H1 (cell line): Measurements from ENCODE around the gene HID1. TPM values are rescaled to one million over a fixed set of nuclear protein-coding genes. Genes with fewer than 3 reads are reported as not detected.

Experiments
- CTCF ChIA-PET: fragments of 300-600 bp; sonication (Branson Sonifier 250); formaldehyde crosslinking; loops from one replicate; lab custom pipeline; 2021; ENCODE audit not compliant: partially characterized antibody; lab: Charles Lee
- POLR2A ChIA-PET: fragments of 300-600 bp; sonication (Branson Sonifier 250); formaldehyde crosslinking; loops from one replicate; lab custom pipeline; 2021; ENCODE audit warnings: inconsistent platforms; ENCODE audit not compliant: partially characterized antibody; lab: Charles Lee
- DNase-seq, 2 experiments: peaks; one replicate each; pipeline versions ENCODE4 v3.0.0 to v3.0.0-alpha.2; 2010 to 2022; ENCODE audit warnings: low spot score in 2 of 2, low read depth in 1 of 2, mixed read lengths in 1 of 2
- FAIRE-seq: peaks from 2 replicates; lab custom pipeline; 2011; peaks lifted over from hg19 to GRCh38; lab: Jason Lieb, UNC
- H2AFZ ChIP-seq: 2 replicates; pipeline ENCODE4 v1.8.1; 2012; ENCODE audit warnings: low read length, inconsistent platforms
- H2AK5ac ChIP-seq: 2 replicates; pipeline ENCODE4 v1.6.1; 2013; ENCODE audit warnings: low read depth, low read length
- H2BK120ac ChIP-seq: replicated peaks from 2 replicates; pipeline ENCODE3; 2013; ENCODE audit warnings: low read depth, low read length, inconsistent platforms
- H2BK12ac ChIP-seq: 2 replicates; pipeline ENCODE4 v1.6.1; 2013; ENCODE audit warnings: low read depth, low read length
- H2BK15ac ChIP-seq: 2 replicates; pipeline ENCODE4 v1.6.1; 2013; ENCODE audit warnings: low read length
- H2BK20ac ChIP-seq: 2 replicates; pipeline ENCODE4 v1.6.1; 2013; ENCODE audit warnings: low read length
- H2BK5ac ChIP-seq: 2 replicates; pipeline ENCODE4 v1.6.1; 2013; ENCODE audit warnings: low read depth, low read length
- H3K14ac ChIP-seq: 2 replicates; pipeline ENCODE4 v1.6.1; 2013; ENCODE audit warnings: inconsistent platforms; ENCODE audit not compliant: insufficient read length
- H3K18ac ChIP-seq: 2 replicates; pipeline ENCODE4 v1.6.1; 2013; ENCODE audit warnings: low read length; ENCODE audit errors: extremely low read depth
- H3K23ac ChIP-seq: 2 replicates; pipeline ENCODE4 v1.6.1; 2013; ENCODE audit warnings: inconsistent platforms; ENCODE audit not compliant: insufficient read length
- H3K23me2 ChIP-seq: 2 replicates; pipeline ENCODE4 v1.6.1; 2013; ENCODE audit warnings: low read depth, low read length
- H3K27ac ChIP-seq: 2 replicates; pipeline ENCODE4 v1.6.1; 2011; ENCODE audit warnings: low read depth, low read length, inconsistent platforms
- H3K27me3 ChIP-seq, 4 experiments: replicated peaks in 1 of 4; 1 replicate in 1 of 4; 2 replicates in 3 of 4; pipeline versions ENCODE4 v1.6.1 to v1.8.1; 2011 to 2013; ENCODE audit warnings: low read length in 3 of 4, mild to moderate bottlenecking in 3 of 4, inconsistent platforms in 2 of 4, mixed read lengths in 2 of 4, moderate library complexity in 1 of 4; ENCODE audit not compliant: control insufficient read depth in 3 of 4, insufficient read depth in 3 of 4; ENCODE audit errors: extremely low read depth in 1 of 4
- H3K36me3 ChIP-seq, 4 experiments: 2 replicates each; pipeline versions ENCODE4 v1.6.1 to v1.8.1; 2011 to 2013; ENCODE audit warnings: mild to moderate bottlenecking in 4 of 4, low read length in 3 of 4, moderate library complexity in 2 of 4, control low read depth in 1 of 4, inconsistent platforms in 1 of 4; ENCODE audit not compliant: insufficient read depth in 4 of 4, control insufficient read depth in 2 of 4
- H3K4ac ChIP-seq: replicated peaks from 2 replicates; pipeline ENCODE3; 2013; ENCODE audit warnings: low read length, low read depth, mixed read lengths, inconsistent platforms; ENCODE audit not compliant: insufficient read length
- H3K4me1 ChIP-seq, 4 experiments: replicated peaks in 1 of 4; 1 replicate in 1 of 4; 2 replicates in 3 of 4; pipeline versions ENCODE4 v1.6.1 to v1.8.1; 2011 to 2013; ENCODE audit warnings: low read length in 3 of 4, inconsistent platforms in 2 of 4, mixed read lengths in 1 of 4; ENCODE audit not compliant: insufficient read depth in 4 of 4, control insufficient read depth in 3 of 4
- H3K4me2 ChIP-seq, 2 experiments: 2 replicates each; pipeline versions ENCODE4 v1.6.1 to v1.8.1; 2011 to 2013; ENCODE audit warnings: low read depth in 2 of 2, low read length in 2 of 2, control low read depth in 1 of 2, inconsistent platforms in 1 of 2, mild to moderate bottlenecking in 1 of 2; ENCODE audit not compliant: insufficient read depth in 1 of 2
- H3K4me3 ChIP-seq, 4 experiments: fragments of 200-600, 300-600 bp in 1 of 4; sonication (generic), shearing (Covaris generic), sonication (Bioruptor Twin) in 1 of 4; 2 replicates each; pipeline versions ENCODE4 v1.5.1 to v1.8.1; 2011 to 2016; ENCODE audit warnings: low read length in 4 of 4, low read depth in 3 of 4, control low read depth in 2 of 4, inconsistent platforms in 2 of 4, mild to moderate bottlenecking in 2 of 4, mixed read lengths in 1 of 4, moderate library complexity in 1 of 4; ENCODE audit not compliant: insufficient read depth in 2 of 4; ENCODE audit errors: extremely low read depth in 1 of 4
- H3K56ac ChIP-seq: replicated peaks from 2 replicates; pipeline ENCODE3; 2013; ENCODE audit warnings: low read depth, mild to moderate bottlenecking, mixed read lengths, low read length, inconsistent platforms; ENCODE audit not compliant: insufficient read length
- H3K79me1 ChIP-seq: 2 replicates; pipeline ENCODE4 v1.6.1; 2013; ENCODE audit warnings: low read depth, low read length, control low read depth
- H3K79me2 ChIP-seq, 2 experiments: 2 replicates each; pipeline versions ENCODE4 v1.6.1 to v1.8.1; 2012 to 2013; ENCODE audit warnings: low read length in 2 of 2, mild to moderate bottlenecking in 2 of 2, inconsistent platforms in 1 of 2; ENCODE audit not compliant: insufficient read depth in 2 of 2, control insufficient read depth in 1 of 2
- H3K9ac ChIP-seq, 4 experiments: replicated peaks in 1 of 4; 1 replicate in 1 of 4; 2 replicates in 3 of 4; pipeline versions ENCODE4 v1.6.1 to v1.8.1; 2011 to 2013; ENCODE audit warnings: low read depth in 3 of 4, low read length in 3 of 4, control low read depth in 2 of 4, mild to moderate bottlenecking in 2 of 4, moderate library complexity in 2 of 4, inconsistent platforms in 1 of 4; ENCODE audit errors: extremely low read depth in 1 of 4
- H3K9me3 ChIP-seq, 2 experiments: 2 replicates each; pipeline versions ENCODE4 v1.6.1 to v1.8.1; 2012 to 2013; ENCODE audit warnings: mild to moderate bottlenecking in 2 of 2, moderate library complexity in 2 of 2, control low read depth in 1 of 2, inconsistent platforms in 1 of 2, low read depth in 1 of 2, low read length in 1 of 2, mixed read lengths in 1 of 2; ENCODE audit not compliant: insufficient read depth in 2 of 2
- H4K20me1 ChIP-seq, 2 experiments: replicated peaks in 1 of 2; 2 replicates each; pipeline versions ENCODE3 to v1.8.1; 2011 to 2013; ENCODE audit warnings: inconsistent platforms in 2 of 2, low read length in 2 of 2, mild to moderate bottlenecking in 1 of 2; ENCODE audit not compliant: insufficient read depth in 2 of 2, control insufficient read depth in 1 of 2
- H4K5ac ChIP-seq: 2 replicates; pipeline ENCODE4 v1.6.1; 2013; ENCODE audit warnings: low read length, low read depth, mixed read lengths, inconsistent platforms; ENCODE audit not compliant: insufficient read length
- H4K8ac ChIP-seq: 2 replicates; pipeline ENCODE4 v1.8.0; 2013; ENCODE audit warnings: mild to moderate bottlenecking, moderate library complexity, low read length, inconsistent platforms; ENCODE audit not compliant: insufficient read depth; ENCODE audit errors: extremely low read depth
- H4K91ac ChIP-seq: replicated peaks from 2 replicates; pipeline ENCODE3; 2013; ENCODE audit warnings: low read length, mixed read lengths, inconsistent platforms; ENCODE audit not compliant: insufficient read length
- CEBPB ChIP-seq: IDR thresholded peaks from 2 replicates; pipeline ENCODE4 v1.6.1; 2012; ENCODE audit warnings: low read depth, low read length
- CREB1 ChIP-seq: IDR thresholded peaks from 2 replicates; pipeline ENCODE4 v1.6.1; 2012; ENCODE audit warnings: inconsistent platforms
- HDAC2 ChIP-seq, 2 experiments: fragments of 300-600 bp in 1 of 2; sonication (generic) in 1 of 2; IDR thresholded peaks; 2 replicates each; pipeline ENCODE4 v1.6.1; 2011 to 2012; ENCODE audit warnings: low read depth in 2 of 2, low read length in 2 of 2, mild to moderate bottlenecking in 2 of 2, moderate library complexity in 2 of 2, borderline replicate concordance in 1 of 2, inconsistent platforms in 1 of 2
- JUN ChIP-seq: IDR thresholded peaks from 2 replicates; pipeline ENCODE4 v1.6.1; 2011; ENCODE audit warnings: low read depth, mild to moderate bottlenecking, improper control_type of control experiment, low read length
- MAFK ChIP-seq: IDR thresholded peaks from 2 replicates; pipeline ENCODE4 v1.6.1; 2012; ENCODE audit warnings: low read depth, mild to moderate bottlenecking, improper control_type of control experiment, low read length
- RAD21 ChIP-seq, 2 experiments: IDR thresholded peaks in 1 of 2; conservative IDR thresholded peaks in 1 of 2; 2 replicates each; pipeline ENCODE4 v1.6.1; 2011; ENCODE audit warnings: low read depth in 2 of 2, low read length in 2 of 2, improper control_type of control experiment in 1 of 2, inconsistent platforms in 1 of 2, mild to moderate bottlenecking in 1 of 2, moderate library complexity in 1 of 2
- SAP30 ChIP-seq: fragments of 300-600 bp; sonication (generic); IDR thresholded peaks from 2 replicates; pipeline ENCODE4 v1.7.1; 2012; ENCODE audit warnings: low read length, moderate library complexity, mild to moderate bottlenecking, inconsistent platforms; ENCODE audit not compliant: insufficient read depth, insufficient replicate concordance
- SIN3A ChIP-seq, 2 experiments: IDR thresholded peaks in 1 of 2; conservative IDR thresholded peaks in 1 of 2; 2 replicates each; pipeline ENCODE4 v1.6.1; 2011 to 2012; ENCODE audit warnings: low read length in 2 of 2, improper control_type of control experiment in 1 of 2, low read depth in 1 of 2, mild to moderate bottlenecking in 1 of 2
- SP1 ChIP-seq: IDR thresholded peaks from 2 replicates; pipeline ENCODE4 v1.6.1; 2011; ENCODE audit warnings: low read depth, low read length
- SP4 ChIP-seq: IDR thresholded peaks from 2 replicates; pipeline ENCODE4 v1.6.1; 2012; ENCODE audit warnings: low read length, inconsistent platforms
- YY1 ChIP-seq: IDR thresholded peaks from 2 replicates; pipeline ENCODE4 v1.6.1; 2011; ENCODE audit warnings: low read depth, mild to moderate bottlenecking, low read length
- WGBS, 2 experiments: shearing (Covaris generic) in 1 of 2; methylation state at CpG; one replicate each; pipeline versions ENCODE4 v1.1.6 to v1.1.7; 2013 to 2015; ENCODE audit warnings: low lambda C conversion rate in 2 of 2, mixed read lengths in 2 of 2, inconsistent platforms in 1 of 2, low coverage in 1 of 2, missing lambda C conversion rate in 1 of 2; ENCODE audit not compliant: insufficient replicate concordance in 2 of 2, insufficient coverage in 1 of 2, insufficient read length in 1 of 2; ENCODE audit errors: extremely low coverage in 1 of 2, missing lambda C conversion rate in 1 of 2; 5-methylcytosine and 5-hydroxymethylcytosine counted together
- polyA plus RNA-seq, 7 experiments: library from polyadenylated mRNA; depleted of rRNA in 3 of 7; stranded (reverse) in 5 of 7; unstranded in 2 of 7; fragments of >200 nt in 5 of 7; fragments of 200-250 nt in 2 of 7; gene quantifications; 1 replicate in 5 of 7; 2 replicates in 1 of 7; 4 replicates in 1 of 7; pipeline versions ENCODE4 v1.2.1 to v1.2.3, GENCODE V29; 2011 to 2013; ENCODE audit warnings: missing spikeins in 2 of 7, mixed read lengths in 2 of 7
- total RNA-seq: library from RNA; stranded (reverse); fragmentation: NEBNext Ultra II Directional; extraction: Animal tissue kit (Norgen Biotek cat#: 25700); gene quantifications from 2 replicates; pipeline ENCODE4 v1.2.1, GENCODE V29; 2021

HID1 gene
- total and polyA plus RNA-seq, 2 of the 8 experiments (the other 6 are each of a cell fraction or from before 2014, with no cell fraction given) = 15.1 to 25.9 TPM

GRCh38 chr17:74920306-74920620 lies 52.3 kb downstream of the HID1 start:
- H3K79me1 ChIP-seq = no peaks in the 10 kb centered on the region
- H2BK15ac ChIP-seq = peak overlapping the region; percentile 99; the same call in 1 of the 2 replicates
- H2BK120ac ChIP-seq = no peak overlapping the region
- H3K4me2 ChIP-seq = no peak overlapping the region
- no peaks in the 10 kb centered on the region for H3K79me2 ChIP-seq
- H2AK5ac ChIP-seq = no peak overlapping the region
- WGBS, 2 experiments = 95% methylated on average over 27 of the region's 27 CpGs; no CpG with 5 or more reads in 1 of the 2 experiments
- H3K56ac ChIP-seq = peak overlapping the region; percentile 9
- H3K36me3 ChIP-seq = no peaks in the 10 kb centered on the region; a peak in 1 of 8 replicates
- POLR2A ChIA-PET = interaction anchor here (0.6 to 1.4 kb wide), 5 partner anchors 13 to 90 kb away, joined by 3 to 7 read pairs (median 3); partner anchors contain the start of gene FDXR
- FAIRE-seq = no peak
- H3K27me3 ChIP-seq = peaks cover 28 to 38% (median 31%) of the 10 kb centered on the region in 4 experiments
- peak overlapping the region; percentile 59 for H3K4ac ChIP-seq
- H4K5ac ChIP-seq = no peak overlapping the region
- peaks cover 0 to 19% (median 16%) of the 10 kb centered on the region in 4 experiments; a peak in 6 of 7 replicates for H3K4me1 ChIP-seq
- peak overlapping the region; percentile 99; the same call in 1 of the 2 replicates for H2BK12ac ChIP-seq
- CTCF ChIA-PET = interaction anchor here (1.1 to 49.9 kb wide), 16 partner anchors 10 to 129 kb away, joined by 3 to 1072 read pairs (median 6); partner anchors contain the start of genes FADS6 and OTOP3
- peak overlapping the region; percentile 55 for H3K18ac ChIP-seq
- no peak overlapping the region for H3K4me3 ChIP-seq
- no peak for DNase-seq
- peaks cover 9% of the 10 kb centered on the region; the same call in 1 of the 2 replicates for H3K23me2 ChIP-seq
- H3K9ac ChIP-seq = no peak overlapping the region
- no peak overlapping the region for H2AFZ ChIP-seq
- peak overlapping the region; percentile 15; the same call in 1 of the 2 replicates for H2BK20ac ChIP-seq
- H2BK5ac ChIP-seq = peak overlapping the region; percentile 54; the same call in 1 of the 2 replicates
- TF ChIP-seq SAP30 (no peak), MAFK (no peak), HDAC2 (IDR thresholded peaks at IDR 0.05; ENCODE audit: borderline replicate concordance in 1 of 2, low read depth in 2 of 2, low read length in 2 of 2) (no peak), SP4 (no peak), YY1 (no peak), SIN3A (conservative IDR thresholded peaks at IDR 0.05 in 1 of 2, IDR thresholded peaks at IDR 0.05 in 1 of 2; ENCODE audit: low read depth in 1 of 2, low read length in 2 of 2) (no peak), CEBPB (no peak), SP1 (no peak), JUN (no peak), CREB1 (no peak), RAD21 (IDR thresholded peaks at IDR 0.05 in 1 of 2, conservative IDR thresholded peaks at IDR 0.05 in 1 of 2; ENCODE audit: low read depth in 2 of 2, low read length in 2 of 2) (no peak)
- no peak overlapping the region for H3K23ac ChIP-seq
- H3K9me3 ChIP-seq = no peaks in the 10 kb centered on the region
- 0 out of 2 replicates have a peak overlapping the region, but pooled peaks have one; percentile 62 for H4K8ac ChIP-seq
- H4K91ac ChIP-seq = peak overlapping the region; percentile 90
- H4K20me1 ChIP-seq = peaks cover 0 to 7% of the 10 kb centered on the region in 2 experiments
- H3K27ac ChIP-seq = no peak overlapping the region
- no peak overlapping the region for H3K14ac ChIP-seq
